Skeletal muscle tissue (tissue), 4 donors: ENCODE results near the gene LFNG. TPM values are rescaled to one million over a fixed set of nuclear protein-coding genes. Genes with fewer than 3 reads are reported as not detected.
"Not testable (repeated sequence)": the region's sequence is repeated elsewhere in the genome, so short reads cannot be mapped to it uniquely, and the experiment has no call there.

Source experiments
- H3K27ac ChIP-seq: one replicate; pipeline ENCODE4 v1.7.0; 2013; ENCODE audit warnings: mild to moderate bottlenecking, low read depth, low read length, inconsistent platforms
- H3K27me3 ChIP-seq, 3 donors: one replicate each; pipeline ENCODE4 v1.7.0; 2013; ENCODE audit warnings: low read length in 3 of 3; ENCODE audit not compliant: control insufficient read depth in 3 of 3, insufficient read depth in 3 of 3
- H3K36me3 ChIP-seq, 3 donors: one replicate each; pipeline ENCODE4 v1.7.0; 2013; ENCODE audit warnings: low read length in 3 of 3; ENCODE audit not compliant: control insufficient read depth in 3 of 3, insufficient read depth in 3 of 3
- H3K4me1 ChIP-seq, 3 donors: one replicate each; pipeline ENCODE4 v1.7.0; 2013; ENCODE audit warnings: low read length in 3 of 3, mild to moderate bottlenecking in 3 of 3; ENCODE audit not compliant: control insufficient read depth in 3 of 3, insufficient read depth in 3 of 3
- H3K4me3 ChIP-seq, 3 donors: one replicate each; pipeline ENCODE4 v1.7.0; 2013; ENCODE audit warnings: low read length in 3 of 3
- H3K9ac ChIP-seq, 3 donors: one replicate each; pipeline ENCODE4 v1.7.0; 2013; ENCODE audit warnings: low read length in 3 of 3, mild to moderate bottlenecking in 3 of 3, moderate library complexity in 2 of 3, low read depth in 1 of 3
- H3K9me3 ChIP-seq, 3 donors: one replicate each; pipeline ENCODE4 v1.7.0; 2013; ENCODE audit warnings: low read length in 3 of 3; ENCODE audit not compliant: control insufficient read depth in 3 of 3
- total RNA-seq: library from RNA; depleted of rRNA; stranded (reverse); fragments of >200 nt; gene quantifications from one replicate; pipeline ENCODE4 v1.2.3, GENCODE V29; 2014
- donor health status: Osteomylitis.

LFNG gene
- total RNA-seq, 1 donor from 2014 or later = 23.0 TPM

DNA sequence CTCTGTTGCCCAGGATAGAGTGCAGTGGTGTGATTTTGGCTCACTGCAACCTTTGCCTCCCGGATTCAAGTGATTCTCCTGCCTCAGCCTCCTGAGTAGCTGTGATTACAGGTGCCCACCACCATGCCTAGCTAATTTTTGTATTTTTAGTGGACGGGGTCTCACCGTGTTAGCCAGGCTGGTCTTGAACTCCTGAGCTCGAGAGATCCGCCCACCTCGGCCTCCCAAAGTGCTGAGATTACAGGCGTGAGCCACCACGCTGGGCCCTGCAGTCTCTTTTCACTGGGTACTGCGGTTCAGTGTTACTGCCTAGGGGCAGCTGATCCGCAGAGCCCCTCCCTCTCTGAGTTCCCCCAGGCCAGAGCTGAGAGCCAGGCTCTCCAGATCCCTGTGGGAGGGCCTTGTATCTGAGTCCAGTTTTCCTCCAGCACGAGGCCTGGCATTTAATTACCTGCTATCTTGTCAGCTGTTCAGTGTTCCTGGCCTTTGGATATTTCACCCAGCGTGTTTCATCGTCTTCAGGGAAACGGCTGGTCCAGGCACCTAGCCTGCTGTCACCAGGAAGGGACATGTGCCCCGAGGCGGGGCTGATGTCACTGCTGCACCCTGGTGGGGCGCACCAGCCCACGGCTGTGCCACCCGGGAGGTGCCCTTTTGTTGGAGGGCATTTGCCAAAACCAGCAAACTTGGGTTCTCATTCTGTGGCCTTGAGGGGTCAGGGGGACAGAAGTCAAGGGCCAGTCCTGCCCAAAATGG, 16.5 kb downstream of the LFNG start:
- H3K9me3 ChIP-seq, H3K4me3 ChIP-seq, H3K9ac ChIP-seq, H3K27me3 ChIP-seq, H3K27ac ChIP-seq, H3K4me1 ChIP-seq: not testable (repeated sequence)
- peaks cover 18 to 27% (median 24%) of the 10 kb centered on the region in 3 donors for H3K36me3 ChIP-seq

DNA sequence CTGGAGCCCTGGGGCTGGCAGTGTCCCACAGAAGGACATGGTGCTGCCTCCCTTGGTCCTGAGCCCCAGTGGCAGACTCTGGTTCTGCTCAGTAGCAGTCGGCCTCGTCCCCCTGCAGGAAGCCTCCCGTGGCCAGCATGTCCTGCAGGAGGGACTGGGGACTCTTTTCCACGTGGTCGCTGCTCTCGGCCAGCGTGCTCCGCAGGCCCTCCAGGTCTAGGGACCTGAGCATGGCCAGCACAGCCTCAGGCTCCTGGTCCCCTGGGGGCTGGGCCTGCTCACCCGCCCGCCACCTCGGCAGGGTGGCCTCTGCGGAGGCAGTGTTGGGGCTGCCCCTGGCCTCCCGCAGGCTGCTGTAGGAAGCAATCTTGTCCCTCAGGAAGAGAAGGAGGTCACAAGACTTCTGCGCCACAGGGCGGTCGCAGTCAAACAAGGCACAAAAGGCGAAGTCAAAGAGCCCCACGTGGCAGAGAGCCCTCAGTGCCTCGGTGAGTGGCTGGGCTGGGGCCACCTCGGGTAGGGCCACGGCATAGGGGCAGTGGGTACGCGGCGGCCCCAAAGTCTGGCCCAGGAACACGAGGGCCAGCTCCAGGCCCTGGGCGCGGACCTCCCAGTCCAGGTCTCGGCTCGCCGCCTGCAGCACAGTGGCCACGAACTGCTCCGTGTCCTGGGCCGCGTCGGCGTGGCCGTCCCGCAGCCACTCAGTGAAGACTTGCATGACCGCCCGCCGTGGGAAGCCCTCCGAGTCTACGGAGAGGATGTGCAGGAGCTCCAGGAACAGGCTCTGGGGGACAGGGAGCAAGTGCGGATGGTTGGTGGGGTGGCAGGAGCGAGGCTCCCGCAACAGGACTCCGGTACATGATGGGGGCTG, 18.6 kb downstream of the LFNG start:
- H3K27ac ChIP-seq = no peak overlapping the region
- H3K4me1 ChIP-seq = no peaks in the 10 kb centered on the region
- peaks cover 35 to 45% (median 37%) of the 10 kb centered on the region in 3 donors for H3K36me3 ChIP-seq
- H3K27me3 ChIP-seq = no peaks in the 10 kb centered on the region
- H3K4me3 ChIP-seq = no peak overlapping the region
- no peaks in the 10 kb centered on the region for H3K9me3 ChIP-seq
- no peak overlapping the region for H3K9ac ChIP-seq

DNA sequence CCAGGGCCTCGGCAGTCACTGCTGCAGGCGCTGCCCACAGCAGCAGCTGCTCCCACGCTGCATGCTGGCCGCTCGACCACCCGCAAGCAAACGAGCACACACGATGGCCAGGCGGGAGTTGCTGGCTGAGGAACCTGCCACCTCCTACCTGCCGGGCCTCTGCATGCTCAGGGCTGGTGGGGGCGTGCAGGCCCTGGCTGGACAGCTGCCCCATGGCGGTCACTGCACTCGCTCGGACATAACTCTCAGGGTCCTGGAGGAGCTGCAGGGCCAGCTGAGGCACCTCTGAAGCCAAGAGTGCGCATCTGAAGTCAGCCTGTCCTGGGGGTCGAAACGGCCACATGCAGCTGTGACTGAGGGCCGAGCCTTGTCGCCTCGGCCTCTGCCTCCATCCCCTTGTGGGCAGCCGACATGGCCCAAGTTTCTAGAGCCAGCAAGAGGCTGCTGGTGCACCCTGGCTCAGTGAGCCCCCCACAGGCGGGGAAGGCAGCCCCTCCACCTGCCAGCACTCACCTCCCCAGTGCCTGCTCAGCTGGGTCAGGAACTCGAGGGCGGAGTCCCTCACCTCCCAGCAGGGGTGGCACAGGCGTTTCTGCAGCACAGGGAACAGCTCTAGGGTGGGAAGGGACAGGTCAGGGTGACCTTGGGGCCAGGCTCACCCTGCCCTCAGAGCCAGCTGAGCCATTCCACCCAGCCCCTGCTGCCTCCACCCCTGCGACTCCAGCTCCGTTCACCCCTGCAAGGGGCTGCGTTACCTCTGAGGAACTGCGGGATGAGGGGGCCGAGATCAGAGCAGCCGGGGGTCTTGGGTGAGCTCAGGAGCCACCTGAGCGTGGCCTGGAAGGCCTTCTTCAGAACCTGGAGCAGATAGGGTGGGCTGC, 19.7 kb downstream of the LFNG start:
- no peaks in the 10 kb centered on the region for H3K4me1 ChIP-seq
- H3K36me3 ChIP-seq = peaks cover 37 to 52% (median 42%) of the 10 kb centered on the region in 3 donors
- H3K4me3 ChIP-seq = no peak overlapping the region
- H3K9me3 ChIP-seq = no peaks in the 10 kb centered on the region
- H3K9ac ChIP-seq = no peak overlapping the region
- no peak overlapping the region for H3K27ac ChIP-seq
- no peaks in the 10 kb centered on the region for H3K27me3 ChIP-seq

DNA sequence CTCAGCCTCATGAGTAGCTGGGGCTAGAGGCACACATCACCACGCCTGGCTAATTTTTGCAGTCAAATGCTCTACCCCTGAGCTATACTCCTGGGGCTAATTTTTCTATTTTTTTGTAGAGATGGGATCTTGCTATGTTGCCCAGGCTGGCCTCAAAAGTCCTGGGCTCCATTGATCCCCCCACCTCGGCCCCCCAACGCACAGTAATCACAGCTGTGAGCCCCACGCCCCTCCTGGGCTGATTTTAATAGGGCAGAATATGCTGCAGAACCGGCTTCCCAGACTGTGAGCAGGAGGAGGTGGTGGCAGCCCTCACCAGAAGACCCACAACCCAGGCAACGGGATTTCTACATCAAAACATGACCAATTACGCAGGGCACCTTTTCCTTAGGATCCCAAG, 20.6 kb downstream of the LFNG start:
- Histone ChIP-seq H3K4me1 (no peaks in the 10 kb centered on the region), H3K36me3 (peaks cover 43 to 58% (median 48%) of the 10 kb centered on the region in 3 donors)

DNA sequence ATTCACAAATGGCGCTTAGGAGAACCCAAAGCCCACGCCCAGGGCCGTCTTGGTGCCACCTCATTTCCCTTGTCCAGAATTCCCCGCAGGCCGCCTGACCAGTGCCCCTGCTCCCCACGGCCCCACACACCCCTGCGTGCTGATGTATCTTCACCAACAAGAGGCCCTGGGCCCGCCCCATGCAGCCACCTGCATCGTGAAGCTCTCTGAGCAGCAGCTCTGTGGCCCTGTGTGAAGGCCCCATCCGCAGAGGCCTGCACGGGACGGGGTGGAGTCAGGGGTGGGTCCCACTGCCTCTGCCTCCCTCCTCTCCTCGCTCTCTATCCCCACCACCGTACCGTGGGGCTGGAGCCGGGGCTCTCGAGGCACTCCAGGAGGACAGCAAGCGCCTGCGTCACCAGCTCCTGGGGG, 21.1 kb downstream of the LFNG start:
- peaks cover 45 to 58% (median 49%) of the 10 kb centered on the region in 3 donors for H3K36me3 ChIP-seq
- no peak overlapping the region for H3K4me3 ChIP-seq
- no peaks in the 10 kb centered on the region for H3K27me3 ChIP-seq
- H3K9ac ChIP-seq = no peak overlapping the region
- no peak overlapping the region for H3K27ac ChIP-seq
- no peaks in the 10 kb centered on the region for H3K9me3 ChIP-seq
- no peaks in the 10 kb centered on the region for H3K4me1 ChIP-seq

More for the DNA sequence above, 20.6 kb downstream of the LFNG start:
- no peaks in the 10 kb centered on the region for H3K27me3 ChIP-seq
- no peak overlapping the region for H3K9ac ChIP-seq
- no peak overlapping the region for H3K27ac ChIP-seq
- no peaks in the 10 kb centered on the region for H3K9me3 ChIP-seq
- no peak overlapping the region for H3K4me3 ChIP-seq

DNA sequence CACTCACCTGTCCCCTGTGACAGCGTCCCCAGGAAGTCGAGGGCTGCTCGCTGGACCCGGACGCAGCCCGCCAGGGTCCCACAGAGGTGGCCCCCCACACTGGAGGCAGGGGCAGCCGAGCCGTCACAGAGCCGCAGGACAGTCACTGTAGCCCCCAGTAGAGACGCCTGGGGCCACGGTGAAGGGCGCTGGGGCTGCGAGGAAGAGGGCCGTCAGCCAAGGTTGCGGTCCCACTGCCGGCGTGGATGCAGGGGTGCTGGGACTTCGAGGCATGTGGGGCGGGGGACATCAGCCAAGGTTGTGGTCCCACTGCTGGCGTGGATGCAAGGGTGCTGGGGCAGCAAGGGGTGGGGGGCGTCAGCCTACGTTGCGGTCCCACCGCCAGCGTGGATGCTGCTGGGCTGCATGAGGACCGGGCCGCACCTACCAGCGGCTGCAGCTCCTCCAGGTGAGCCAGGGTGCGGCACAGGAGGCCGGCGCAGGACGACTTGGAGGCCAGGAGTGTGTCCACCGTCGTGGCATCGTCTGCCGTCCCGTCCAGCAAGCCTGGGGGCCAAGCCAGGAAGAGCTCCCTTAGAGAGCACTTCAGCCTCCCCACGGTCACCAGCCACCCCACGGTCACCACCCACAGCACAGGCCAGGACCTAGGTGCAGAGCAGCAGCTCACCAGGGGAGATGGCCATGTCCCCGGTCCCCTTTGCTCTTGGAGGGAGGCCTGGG, 21.9 kb downstream of the LFNG start:
- Histone ChIP-seq H3K27ac (no peak overlapping the region), H3K27me3 (no peaks in the 10 kb centered on the region), H3K4me1 (no peaks in the 10 kb centered on the region), H3K9ac (no peak overlapping the region), H3K4me3 (no peak overlapping the region), H3K36me3 (peaks cover 50 to 62% (median 54%) of the 10 kb centered on the region in 3 donors), H3K9me3 (no peaks in the 10 kb centered on the region)

DNA sequence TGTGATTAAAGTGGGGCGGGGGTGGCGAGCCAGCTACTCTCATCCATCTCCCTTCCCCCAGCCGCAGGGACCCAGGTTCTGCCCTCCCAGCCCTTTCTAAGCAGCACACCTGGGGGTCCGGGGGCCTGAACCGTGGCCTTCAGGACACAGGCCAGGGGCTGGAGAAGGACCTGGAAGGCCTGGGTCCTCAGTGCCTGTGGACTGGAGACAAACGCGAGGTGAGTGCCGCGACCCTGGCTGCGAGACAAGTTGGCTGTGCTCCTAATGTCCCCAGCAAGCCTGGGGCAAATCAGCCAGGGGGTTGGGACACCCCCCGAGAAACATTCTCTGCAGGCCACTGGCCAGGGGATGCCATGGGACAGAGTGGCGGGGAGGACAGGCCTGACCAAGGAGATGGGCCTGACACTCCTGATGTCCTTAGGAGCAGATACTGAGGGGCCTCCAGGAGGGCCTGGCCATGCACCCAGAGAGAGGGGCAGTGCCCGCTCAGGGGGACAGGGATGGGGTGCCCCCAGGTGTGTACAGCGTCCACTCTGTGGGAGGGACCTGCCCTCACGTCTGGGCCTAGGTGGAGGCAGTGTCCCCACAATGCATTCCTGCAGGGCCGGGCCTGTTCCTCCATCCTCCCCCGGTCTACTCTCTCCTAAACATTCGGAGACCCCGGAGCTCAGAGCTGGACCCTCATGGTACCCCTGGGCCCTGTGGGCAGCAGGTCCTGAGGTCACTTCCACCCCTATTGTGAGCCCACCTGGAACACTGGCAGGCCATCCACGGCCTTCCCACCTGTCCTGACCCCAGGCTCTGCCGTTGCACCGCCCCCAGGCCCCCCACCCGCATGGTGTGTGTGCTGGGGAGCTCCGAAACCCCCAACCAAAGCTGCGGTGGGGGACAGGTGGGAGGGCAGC, 22.7 kb downstream of the LFNG start:
- Histone ChIP-seq H3K9me3 (no peaks in the 10 kb centered on the region), H3K27ac (no peak overlapping the region), H3K36me3 (peaks cover 57 to 68% (median 58%) of the 10 kb centered on the region in 3 donors), H3K4me3 (no peak overlapping the region), H3K9ac (no peak overlapping the region), H3K4me1 (no peaks in the 10 kb centered on the region), H3K27me3 (no peaks in the 10 kb centered on the region)

DNA sequence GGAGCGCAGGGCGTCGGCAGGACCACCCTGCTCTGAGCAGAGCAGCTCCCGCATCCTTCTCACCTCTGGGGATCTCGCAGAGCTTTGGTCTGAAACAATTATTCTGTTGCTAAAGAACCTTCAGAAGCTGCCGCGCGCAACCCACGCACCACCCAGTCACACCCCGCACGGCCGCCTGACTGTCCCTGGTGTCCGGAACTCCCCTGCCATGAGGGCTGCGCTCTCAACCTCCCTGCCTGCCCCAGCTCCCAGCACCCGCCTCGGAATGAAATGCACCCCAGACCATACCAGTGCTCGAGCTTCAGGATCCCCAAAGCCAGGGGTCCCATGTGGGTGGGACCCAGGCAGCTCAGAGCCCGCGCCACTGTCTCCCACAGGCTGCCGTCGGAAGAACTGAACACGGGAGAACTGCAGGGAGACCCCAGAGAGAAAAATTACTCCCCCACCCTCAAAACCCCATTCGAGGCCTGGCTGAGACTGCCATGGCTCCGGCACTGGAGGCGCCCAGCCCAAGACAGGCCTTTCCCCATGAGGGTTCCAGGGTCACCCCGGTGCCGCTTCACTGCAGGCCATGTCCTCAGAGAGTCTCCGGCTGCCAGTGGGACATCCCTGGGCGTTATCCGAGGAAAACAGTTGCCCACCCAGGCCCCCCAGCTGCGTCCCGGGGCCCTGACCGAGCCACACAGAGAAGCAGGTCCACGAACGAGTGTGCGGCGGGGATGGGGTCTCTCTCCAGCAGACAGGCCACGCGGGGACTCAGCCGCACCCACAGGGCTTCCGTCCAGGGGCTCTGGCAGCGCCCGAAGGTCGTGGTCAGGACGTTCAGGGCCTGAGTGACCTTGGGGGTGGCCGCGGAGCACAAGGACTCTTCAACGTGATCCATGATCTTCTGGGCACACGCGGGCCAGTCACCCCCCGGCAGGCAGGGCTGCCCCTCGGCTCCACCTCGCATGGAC, 23.6 kb downstream of the LFNG start:
- Histone ChIP-seq H3K4me1 (no peaks in the 10 kb centered on the region), H3K27me3 (no peaks in the 10 kb centered on the region), H3K9me3 (no peaks in the 10 kb centered on the region), H3K4me3 (no peak overlapping the region), H3K9ac (no peak overlapping the region), H3K27ac (no peak overlapping the region), H3K36me3 (peaks cover 59 to 66% (median 62%) of the 10 kb centered on the region in 3 donors)
